Non-pigmented ciliary epithelial cell (primary cell): ENCODE results near the gene TMEM255B.
"Not testable (repeated sequence)": the region's sequence is repeated elsewhere in the genome, so short reads cannot be mapped to it uniquely, and the experiment has no call there.

Experiments
- DNase-seq: peaks from one replicate; pipeline ENCODE4 v3.0.0-alpha.2; 2010; ENCODE audit warnings: low read depth

The TMEM255B gene

DNA sequence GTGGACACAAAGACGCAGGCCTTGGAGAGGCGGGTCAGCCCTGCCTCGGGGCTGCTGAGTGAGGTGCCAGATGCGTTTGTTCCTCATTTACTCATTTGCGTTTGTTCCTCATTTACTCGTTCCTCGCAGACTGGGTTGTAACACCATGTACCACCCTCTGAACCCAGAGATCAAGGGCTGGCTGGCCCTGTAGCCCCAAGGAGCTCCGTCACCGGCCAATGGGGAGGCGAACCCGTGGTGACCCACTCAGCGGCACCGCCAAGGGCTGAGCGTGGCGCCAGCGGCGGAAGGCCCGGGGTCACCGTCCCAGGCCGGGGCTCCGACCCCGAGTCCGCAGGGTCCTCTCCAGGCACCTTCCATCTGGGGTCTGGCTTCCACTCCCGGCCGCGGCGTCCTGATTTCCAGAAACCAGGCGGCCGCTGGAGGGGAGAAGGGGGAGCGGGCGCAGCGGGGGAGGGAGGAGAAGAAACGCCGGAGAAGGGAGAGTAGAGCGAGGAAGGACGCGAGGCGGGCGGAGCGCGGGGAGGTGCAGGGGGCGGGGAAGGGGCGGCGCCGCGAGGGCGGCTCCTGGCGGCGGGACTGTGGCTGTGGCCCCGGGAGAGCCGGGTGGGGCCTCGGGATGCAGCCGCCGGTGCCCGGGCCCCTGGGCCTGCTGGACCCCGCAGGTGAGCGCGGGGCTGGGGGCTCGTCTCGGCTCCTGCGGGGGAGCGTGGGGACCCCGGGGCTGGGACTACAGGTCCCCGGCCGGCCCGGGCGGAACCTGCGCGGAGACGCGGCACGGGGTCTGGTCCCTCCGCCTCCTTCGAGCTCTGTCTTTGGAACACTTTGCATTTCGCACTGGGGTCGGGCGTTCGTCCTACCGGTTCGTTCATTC is at the start of gene TMEM255B:
TSS of gene TMEM255B (plus strand) at position 576 of the 874 bp plus-strand sequence. CDS start at position 620, 44 bp downstream.
- DNase-seq: no peak

DNA sequence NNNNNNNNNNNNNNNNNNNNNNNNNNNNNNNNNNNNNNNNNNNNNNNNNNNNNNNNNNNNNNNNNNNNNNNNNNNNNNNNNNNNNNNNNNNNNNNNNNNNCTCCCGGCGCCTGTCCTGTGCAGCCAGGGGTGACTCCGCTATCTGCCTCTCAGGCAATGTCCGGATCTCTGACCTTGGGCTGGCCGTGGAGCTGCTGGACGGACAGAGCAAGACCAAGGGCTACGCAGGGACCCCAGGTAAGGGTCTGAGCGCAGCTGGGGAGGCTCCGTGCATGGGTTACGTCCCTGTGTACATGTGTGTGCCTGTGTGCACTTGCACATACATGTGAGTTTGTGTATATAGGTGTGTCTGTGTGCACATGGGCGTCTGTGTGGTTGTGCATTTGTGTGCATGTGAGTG is 36.1 kb upstream of the TMEM255B start:
- DNase-seq: no peak

DNA sequence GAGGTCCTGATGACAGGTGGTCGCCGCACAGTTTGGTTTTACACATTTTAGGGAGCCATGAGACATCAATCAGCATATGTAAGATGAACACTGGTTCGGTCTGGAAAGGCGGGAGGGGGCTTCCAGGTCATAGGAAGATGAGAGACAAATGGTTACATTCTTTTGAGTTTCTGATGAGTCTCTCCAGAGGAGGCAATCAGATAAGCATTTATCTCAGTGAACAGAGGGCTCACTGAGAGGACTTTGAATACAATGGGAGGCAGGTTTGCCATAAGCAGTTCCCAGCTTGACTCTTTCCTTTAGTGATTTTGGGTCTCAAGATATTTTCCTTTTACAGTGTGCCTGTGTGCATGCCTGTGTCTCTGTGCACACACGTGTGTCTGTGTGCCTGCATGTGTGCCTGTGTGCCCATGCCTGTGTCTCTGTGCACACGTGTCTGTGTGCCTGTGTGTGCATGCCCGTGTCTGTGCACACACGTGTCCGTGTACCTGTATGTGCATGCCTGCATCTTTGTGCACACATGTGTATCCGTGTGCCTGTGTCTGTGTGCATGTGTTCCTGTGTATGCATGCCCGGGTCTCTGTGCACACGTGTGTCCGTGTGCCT is 35.5 kb upstream of the TMEM255B start:
- DNase-seq: no peak

DNA sequence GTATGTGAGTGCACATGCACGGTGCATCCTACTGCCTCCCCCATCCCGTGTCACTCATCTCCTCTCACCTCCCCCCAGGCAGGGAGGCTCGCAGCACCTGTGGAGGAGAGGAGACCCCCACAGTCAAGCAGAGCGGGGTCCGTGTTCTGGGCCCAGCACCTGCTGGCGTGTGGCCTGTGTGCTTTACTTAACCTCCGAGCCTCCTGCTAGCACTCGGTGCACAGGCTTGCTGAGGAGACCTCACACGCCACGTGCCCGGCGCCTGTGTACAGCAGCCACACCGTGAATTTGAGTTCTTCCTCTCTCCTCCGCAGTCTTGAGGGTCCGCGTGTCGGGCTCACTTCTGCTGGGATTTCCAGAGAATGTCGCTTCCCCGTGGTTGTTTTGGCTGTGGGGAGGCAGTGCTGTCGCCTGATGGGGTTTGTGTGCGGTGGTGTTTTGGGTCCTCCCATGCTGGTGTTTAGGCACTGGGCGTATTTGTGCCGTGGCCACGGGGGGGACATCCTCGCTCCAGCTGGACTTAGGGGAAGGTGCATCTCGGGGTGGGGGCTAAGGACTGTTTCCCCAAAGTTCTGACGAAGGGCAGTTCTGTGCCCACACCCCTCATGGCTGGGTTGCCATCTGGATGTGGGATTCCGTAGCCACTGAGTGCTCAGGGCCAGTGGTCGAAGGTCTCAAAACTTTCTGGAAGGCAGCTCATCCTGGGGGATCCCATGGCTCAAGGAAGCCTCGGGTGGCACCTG is 34.8 kb upstream of the TMEM255B start:
- no peak for DNase-seq

DNA sequence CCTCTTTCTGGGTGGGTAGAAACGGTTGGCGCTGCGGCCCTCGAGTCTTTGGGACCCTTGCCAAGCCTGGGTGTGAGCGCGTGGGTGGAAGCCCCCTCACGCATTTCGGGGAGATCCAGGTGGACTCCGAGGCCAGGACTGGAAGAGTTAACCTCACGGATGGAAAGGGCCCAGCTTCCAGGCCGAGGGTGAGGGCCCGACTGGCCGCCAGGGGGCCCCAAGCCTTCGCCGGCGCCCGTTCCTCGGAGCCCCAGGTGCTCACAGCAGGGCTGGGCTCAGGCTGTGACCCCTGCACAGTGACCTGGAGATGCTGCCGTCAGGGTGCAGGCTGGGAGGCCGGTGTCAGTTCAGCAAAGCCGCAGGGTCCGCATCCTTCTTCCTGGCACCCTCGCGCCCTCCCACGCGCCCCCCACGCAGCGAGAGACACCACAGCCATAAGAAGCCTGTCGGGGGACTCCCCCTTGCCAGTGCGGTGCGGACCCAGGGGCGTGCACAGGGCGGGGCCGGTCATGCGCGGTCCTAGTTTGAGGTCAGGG is 34.2 kb upstream of the TMEM255B start:
- no peak for DNase-seq

DNA sequence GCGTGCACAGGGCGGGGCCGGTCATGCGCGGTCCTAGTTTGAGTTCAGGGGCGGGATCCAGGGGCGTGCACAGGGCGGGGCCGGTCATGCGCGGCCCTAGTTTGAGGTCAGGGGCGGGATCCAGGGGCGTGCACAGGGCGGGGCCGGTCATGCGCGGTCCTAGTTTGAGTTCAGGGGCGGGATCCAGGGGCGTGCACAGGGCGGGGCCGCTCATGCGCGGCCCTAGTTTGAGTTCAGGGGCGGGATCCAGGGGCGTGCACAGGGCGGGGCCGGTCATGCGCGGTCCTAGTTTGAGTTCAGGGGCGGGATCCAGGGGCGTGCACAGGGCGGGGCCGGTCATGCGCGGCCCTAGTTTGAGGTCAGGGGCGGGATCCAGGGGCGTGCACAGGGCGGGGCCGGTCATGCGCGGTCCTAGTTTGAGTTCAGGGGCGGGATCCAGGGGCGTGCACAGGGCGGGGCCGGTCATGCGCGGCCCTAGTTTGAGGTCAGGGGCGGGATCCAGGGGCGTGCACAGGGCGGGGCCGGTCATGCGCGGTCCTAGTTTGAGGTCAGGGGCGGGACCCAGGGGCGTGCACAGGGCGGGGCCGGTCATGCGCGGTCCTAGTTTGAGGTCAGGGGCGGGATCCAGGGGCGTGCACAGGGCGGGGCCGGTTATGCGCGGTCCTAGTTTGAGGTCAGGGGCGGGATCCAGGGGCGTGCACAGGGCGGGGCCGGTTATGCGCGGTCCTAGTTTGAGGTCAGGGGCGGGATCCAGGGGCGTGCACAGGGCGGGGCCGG is 33.5 kb upstream of the TMEM255B start:
- not testable (repeated sequence) for DNase-seq

DNA sequence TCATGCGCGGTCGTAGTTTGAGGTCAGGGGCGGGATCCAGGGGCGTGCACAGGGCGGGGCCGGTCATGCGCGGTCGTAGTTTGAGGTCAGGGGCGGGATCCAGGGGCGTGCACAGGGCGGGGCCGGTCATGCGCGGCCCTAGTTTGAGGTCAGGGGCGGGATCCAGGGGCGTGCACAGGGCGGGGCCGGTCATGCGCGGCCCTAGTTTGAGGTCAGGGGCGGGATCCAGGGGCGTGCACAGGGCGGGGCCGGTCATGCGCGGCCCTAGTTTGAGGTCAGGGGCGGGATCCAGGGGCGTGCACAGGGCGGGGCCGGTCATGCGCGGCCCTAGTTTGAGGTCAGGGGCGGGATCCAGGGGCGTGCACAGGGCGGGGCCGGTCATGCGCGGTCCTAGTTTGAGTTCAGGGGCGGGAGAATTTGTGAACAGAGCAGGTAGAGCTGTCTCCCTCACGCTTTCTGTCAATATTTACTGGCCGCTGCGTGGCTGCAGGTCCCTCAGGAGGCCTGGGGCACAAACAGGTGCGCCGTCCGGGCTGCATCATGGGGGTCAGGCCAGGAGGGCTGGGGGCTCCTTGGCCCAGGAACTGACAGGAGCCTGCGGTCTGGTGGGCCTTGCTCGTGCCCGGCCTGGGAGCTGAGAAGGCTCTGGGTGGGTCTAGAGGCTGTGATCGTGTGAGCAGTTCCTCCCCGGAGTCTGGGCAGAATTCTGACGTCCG is 32.8 kb upstream of the TMEM255B start:
- not testable (repeated sequence) for DNase-seq

DNA sequence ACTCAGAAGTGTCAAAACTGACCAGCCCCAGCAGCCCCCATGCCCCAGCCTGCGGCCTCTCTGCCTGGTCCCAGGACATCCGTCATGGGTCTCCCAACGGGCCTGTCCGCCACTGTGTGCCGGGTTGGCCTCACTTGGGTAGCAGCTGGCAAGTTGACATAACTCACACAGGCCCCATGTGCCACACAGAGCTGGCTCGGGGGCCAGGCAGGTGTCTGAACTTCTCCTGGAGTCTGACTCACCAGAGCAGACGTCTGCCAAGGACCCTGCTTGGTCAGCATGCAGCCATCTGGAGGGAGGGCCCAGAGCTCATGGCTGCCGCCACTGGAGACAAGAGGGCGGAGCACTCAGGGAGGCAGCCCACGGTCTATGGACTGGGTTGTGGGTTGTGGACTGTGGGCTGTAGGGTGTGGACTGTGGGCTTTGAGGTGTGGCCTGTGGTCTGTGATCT is 32.0 kb upstream of the TMEM255B start:
- DNase-seq: no peak

DNA sequence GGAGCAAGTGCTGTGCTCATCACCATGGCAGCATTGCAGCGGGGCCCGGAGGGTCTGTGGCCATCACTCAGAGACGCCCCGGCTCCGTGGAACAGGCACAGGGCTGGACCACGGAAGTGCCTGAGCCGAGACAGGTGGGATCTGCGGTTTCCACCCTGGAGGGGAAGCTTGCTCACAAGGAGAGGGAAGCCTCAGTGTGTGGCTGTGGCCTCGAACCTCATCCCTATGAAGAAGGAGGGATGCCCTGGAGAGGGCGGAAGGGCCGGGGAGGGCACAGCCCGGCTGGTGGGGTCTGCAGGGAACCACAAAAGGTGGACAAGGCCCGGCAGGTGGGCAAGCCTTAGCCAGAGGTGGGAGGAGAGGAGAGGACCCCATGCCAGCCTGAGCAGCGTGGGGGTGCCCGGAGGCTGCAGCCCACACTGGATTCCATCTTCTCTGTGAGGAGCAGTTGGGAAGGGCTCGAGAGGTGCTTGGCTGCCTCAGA is 30.4 kb upstream of the TMEM255B start:
- no peak for DNase-seq

DNA sequence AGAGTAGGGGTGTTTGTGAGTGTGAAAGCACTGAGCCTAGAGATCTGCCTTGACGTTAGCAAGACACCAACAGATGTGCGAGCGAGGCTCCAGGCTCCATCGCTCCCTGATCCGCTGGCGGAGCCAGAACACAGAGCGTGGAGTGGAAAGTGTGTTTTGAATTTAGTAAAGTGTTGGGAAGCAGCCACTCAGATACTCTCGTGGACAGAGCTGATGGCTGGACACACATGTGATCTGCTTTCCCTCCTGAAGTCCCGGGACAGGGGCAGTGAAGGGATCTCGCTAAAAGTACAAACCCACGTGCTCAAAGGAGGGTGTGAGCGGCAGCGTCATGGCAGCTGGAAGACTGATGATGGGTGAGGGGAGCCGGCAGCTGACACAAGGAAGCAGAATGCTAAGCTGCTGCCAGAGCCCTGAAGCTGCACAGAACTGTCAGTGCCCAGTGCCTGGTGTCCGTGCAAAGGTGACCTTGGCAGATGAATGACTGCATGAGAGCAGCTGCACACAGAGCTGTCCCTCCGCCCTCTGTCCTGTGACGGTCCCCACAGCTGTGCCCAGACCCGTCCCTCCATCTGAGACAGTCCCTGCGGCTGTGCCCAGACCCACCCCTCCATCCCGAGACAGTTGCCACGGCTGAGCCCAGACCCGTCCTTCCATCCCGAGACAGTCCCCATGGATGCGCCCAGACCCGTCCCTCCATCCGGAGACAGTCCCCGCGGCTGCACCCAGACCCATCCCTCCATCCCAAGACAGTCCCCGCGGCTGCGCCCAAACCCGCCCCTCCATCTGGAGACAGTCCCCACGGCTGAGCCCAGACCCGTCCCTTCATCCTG is 29.6 kb upstream of the TMEM255B start:
- DNase-seq: no peak

DNA sequence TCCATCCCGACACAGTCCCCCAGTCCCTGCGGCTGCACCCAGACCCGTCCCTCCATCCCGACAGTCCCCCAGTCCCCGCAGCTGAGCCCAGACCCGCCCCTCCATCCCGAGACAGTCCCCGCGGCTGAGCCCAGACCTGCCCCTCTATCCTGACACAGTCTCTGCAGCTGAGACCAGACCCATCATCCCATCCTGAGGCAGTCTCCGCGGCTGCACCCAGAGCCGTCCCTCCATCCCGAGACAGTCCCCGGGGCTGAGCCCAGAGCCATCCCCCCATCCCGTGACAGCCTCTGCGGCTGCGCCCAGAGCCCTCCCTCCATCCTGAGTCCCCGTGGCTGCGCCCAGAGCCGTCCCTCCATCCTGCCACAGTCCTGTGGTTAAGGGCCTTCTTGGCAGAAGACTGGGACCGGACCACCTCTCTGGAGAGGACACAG is 28.8 kb upstream of the TMEM255B start:
- DNase-seq: no peak

DNA sequence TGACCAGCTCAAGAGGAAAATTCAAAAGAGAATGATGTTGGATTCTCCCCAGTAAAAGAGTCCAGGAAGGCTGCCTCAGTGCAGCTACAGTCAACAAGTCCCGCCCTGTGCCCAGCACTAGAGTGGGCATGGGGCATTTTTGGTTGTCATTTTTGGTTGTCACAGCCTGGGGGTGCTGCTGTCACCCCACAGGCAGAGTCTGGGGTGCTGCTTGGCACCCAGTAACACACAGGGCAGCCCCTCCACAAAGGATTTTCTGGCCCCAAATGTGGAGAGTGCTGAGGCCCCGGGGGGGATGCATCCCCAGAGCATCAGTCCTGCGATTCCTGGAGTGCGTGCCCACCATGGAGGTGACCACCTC is 28.2 kb upstream of the TMEM255B start:
- DNase-seq: no peak

DNA sequence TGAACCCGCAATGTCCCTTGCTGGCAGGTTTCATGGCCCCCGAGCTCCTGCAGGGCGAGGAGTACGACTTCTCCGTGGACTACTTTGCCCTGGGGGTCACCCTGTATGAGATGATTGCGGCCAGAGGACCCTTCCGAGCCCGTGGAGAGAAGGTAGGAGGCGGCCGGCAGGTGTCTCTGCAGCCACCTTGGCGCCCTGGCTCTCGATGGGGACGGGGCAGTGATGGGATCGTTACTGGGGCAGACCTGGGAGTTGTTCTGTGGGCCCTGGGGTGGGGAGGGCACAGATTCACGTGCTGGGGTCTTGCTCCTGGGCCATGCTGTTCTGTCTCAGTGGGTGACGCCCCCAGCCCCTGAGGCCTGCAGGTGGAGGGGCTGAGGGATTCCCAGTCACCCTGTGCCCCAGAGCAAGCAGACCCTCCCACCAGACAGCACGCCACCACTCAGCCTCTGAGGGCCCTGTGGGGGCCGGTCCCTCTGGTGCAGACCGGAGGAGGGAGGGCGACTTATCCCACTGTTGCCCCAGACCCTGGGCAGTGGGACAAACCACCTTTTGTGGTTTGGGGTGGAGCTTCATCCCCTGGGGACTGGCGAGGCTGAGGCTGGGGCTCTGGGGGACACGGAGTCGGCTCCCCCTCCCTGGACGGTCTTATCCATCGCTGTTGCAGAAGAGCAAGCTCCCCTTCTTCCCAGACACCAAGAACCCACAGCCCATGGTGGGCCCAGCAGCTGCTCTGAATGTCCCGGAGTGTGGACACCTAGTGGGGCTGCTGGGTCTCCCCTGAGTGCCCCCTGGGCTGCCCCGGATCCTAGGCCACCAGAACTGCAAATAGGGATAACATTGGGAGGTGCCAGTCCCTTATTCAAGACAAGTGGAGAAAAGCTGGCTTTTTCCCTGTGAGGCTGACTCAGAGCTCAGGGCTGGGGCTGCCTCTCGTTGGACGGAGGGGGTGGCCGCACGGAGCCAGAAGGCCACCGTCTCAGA is 27.5 kb upstream of the TMEM255B start:
- DNase-seq: no peak

DNA sequence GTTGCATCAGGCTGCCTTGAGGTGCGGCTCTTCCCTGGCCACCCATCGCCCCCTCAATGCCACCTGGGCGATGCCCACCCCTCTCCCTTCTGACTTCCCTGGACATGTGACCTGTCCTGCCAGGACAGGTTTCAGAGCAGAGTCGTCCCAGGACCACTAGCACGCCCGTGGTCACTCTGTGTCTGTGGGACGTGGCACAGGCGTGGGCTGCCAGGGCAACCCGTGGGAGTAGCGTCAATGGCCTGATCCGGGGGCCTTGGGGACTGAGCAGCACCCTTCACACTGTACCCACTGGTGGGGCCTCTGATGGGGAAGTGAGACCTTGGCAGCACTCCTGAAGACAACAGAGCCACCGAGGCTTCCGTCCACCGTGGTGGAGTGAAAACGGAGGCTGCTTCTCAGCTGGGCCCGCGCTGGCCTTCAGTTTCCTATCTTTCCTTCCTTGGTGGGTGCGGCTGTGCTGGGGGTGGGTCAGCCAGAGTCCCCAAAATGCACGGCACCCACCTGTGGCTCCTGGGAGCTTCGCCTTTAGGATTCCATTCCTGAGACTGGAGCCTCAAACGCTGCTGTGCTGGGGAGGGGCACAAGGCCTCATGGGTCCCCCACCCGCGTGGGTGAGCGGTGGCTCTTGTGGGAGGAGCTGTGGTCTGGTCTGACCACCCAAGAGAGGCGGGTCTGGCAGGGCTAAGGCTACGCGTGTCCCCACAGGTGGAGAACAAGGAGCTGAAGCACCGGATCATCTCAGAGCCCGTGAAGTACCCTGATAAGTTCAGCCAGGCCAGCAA is 26.7 kb upstream of the TMEM255B start:
- DNase-seq: no peak

DNA sequence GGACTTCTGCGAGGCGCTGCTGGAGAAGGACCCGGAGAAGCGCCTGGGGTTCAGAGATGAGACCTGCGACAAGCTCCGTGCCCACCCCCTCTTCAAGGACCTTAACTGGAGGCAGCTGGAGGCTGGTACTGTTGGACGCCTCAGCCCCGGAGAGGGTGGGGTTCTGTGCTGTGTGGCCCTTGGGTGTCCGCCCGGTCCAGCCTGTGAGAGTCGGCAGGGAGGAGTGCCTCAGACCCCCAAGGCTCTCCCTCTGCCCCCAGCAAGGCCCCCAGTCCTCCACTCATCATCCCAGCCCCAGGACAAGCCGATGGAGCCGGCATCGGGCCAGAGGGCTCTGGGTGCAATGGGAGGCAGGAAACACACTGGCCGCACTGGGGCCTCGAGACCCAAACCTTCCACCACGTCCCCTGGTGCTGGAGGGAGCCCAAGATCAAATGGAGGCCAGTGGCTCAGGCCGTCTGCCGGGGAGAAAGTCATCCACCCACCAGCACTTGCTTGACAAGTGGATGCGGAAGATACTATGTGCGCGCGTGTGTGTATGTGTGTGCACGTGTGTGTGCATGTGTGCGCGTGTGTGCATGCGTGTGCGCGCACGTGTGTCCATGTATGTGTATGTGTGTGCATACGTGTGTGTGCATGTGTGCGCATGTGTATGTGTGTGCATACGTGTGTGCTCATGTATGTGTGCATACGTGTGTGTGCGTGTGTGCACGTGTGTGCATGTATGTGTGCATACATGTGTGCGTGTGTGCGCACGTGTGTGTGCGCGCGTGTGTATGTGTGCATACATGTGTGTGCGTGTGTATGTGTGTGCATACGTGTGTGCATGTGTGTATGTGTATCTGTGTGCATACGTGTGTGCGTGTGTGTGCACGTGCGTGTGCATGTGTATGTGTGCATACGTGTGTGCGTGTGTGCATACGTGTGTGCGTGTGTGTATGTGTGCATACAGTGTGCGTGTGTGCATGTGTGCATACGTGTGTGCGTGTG is 25.8 kb upstream of the TMEM255B start:
- DNase-seq: no peak

DNA sequence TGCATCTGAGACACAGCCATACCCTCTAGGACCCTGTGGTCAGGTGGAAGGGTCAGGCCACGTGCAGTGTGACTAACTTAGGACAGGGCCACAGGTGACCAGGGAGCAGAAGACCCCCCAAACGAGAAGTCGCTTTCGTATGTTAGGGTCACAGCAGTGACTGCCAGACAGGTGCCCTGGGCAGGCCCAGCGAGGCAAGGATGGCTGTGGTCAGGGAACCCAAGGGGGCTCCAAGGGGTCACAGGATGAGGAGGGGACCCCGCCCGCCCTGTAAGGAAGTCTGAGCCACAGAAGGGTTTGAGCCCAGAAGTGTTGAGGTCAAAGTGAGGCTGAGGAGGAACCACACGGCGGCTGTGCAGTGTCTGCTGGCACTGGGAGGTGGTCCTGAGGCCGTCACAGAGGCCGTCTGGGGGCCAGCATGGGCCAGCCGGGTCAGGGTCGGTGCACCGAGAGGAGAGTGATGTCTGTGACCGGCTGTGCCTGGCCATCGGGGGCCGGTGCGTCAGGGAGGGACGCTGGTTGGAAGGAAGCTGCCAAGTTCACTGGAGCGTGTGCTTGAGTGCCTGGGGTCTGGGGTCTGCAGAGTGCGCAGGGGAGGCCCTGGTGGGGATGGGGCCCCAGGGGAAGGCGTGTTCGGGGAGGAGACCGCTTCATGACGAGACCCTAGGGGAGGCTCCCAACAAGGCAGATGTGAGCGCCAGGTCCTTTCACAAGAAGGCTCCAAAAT is 24.8 kb upstream of the TMEM255B start:
- DNase-seq: no peak
